A673 (cell line): ENCODE results near the gene GPR15LG. TPM values are rescaled to one million over a fixed set of nuclear protein-coding genes. Genes with fewer than 3 reads are reported as not detected.
"Not testable (repeated sequence)": the region's sequence is repeated elsewhere in the genome, so short reads cannot be mapped to it uniquely, and the experiment has no call there.

Experiments
- BruUV-seq: library from RNA; stranded (reverse); fragments of 400-500 nt; replicated peaks from 2 replicates; lab custom pipeline; 2021; lab: Mats Ljungman, UMichigan
- CTCF ChIA-PET: fragments of 300-600 bp; sonication (Branson Sonifier 250); formaldehyde crosslinking; loops from one replicate; lab custom pipeline; 2022; ENCODE audit warnings: antibody characterized with exemption; lab: Charles Lee
- POLR2A ChIA-PET: fragments of 300-600 bp; sonication (Branson Sonifier 250); formaldehyde crosslinking; loops from one replicate; lab custom pipeline; 2022; ENCODE audit warnings: antibody characterized with exemption; ENCODE audit not compliant: low non-redundant PET; lab: Charles Lee
- DNase-seq: peaks from one replicate; pipeline ENCODE4 v3.0.0-alpha.2; 2015; ENCODE audit warnings: low spot score
- H3K27ac ChIP-seq: fragments of 200-600 bp; sonication (generic); 2 replicates; pipeline ENCODE4 v1.5.1; 2016; ENCODE audit warnings: mixed run types, low read depth, mild to moderate bottlenecking, mixed read lengths, antibody characterized with exemption, low read length; ENCODE audit not compliant: poor library complexity, severe bottlenecking
- H3K27me3 ChIP-seq: fragments of 200-600 bp; sonication (generic); replicated peaks from 2 replicates; pipeline ENCODE4 v1.6.1; 2017; ENCODE audit warnings: mixed run types, low read depth, mild to moderate bottlenecking, mixed read lengths, antibody characterized with exemption, low read length; ENCODE audit not compliant: insufficient read depth, poor library complexity
- H3K36me3 ChIP-seq: fragments of 200-600 bp; sonication (generic); 2 replicates; pipeline ENCODE4 v1.6.1; 2016; ENCODE audit warnings: mixed run types, mild to moderate bottlenecking, mixed read lengths, antibody characterized with exemption, low read length; ENCODE audit not compliant: insufficient read depth, poor library complexity, severe bottlenecking
- H3K4me1 ChIP-seq: fragments of 200-600 bp; sonication (generic); 2 replicates; pipeline ENCODE4 v1.6.1; 2017; ENCODE audit warnings: mixed run types, mild to moderate bottlenecking, mixed read lengths, antibody characterized with exemption, low read length; ENCODE audit not compliant: insufficient read depth, poor library complexity, severe bottlenecking
- H3K4me3 ChIP-seq: fragments of 200-600 bp; sonication (generic); 2 replicates; pipeline ENCODE4 v1.5.1; 2016; ENCODE audit warnings: low read depth, mixed run types, mild to moderate bottlenecking, mixed read lengths, low read length; ENCODE audit not compliant: poor library complexity, severe bottlenecking
- H3K9me3 ChIP-seq: fragments of 200-600 bp; sonication (generic); 2 replicates; pipeline ENCODE4 v1.6.1; 2016; ENCODE audit warnings: mixed run types, low read depth, mild to moderate bottlenecking, mixed read lengths, antibody characterized with exemption, low read length; ENCODE audit not compliant: poor library complexity, severe bottlenecking
- CTCF ChIP-seq: fragments of 300-800, 200-600 bp; sonication (generic); conservative IDR thresholded peaks from 2 replicates; pipeline ENCODE4 v1.5.1; 2017; ENCODE audit warnings: low read depth, mild to moderate bottlenecking, antibody characterized with exemption, low read length, moderate library complexity, mixed read lengths
- EZH2 ChIP-seq: fragments of 200-600 bp; sonication (generic); IDR thresholded peaks from 2 replicates; pipeline ENCODE4 v1.6.1; 2017; ENCODE audit warnings: borderline replicate concordance, low read depth, mild to moderate bottlenecking, mixed read lengths, antibody characterized with exemption, low read length; ENCODE audit not compliant: poor library complexity, severe bottlenecking
- intact Hi-C: fragments of 100-400 bp; cut with micrococcal nuclease; formaldehyde crosslinking; loops from one replicate; pipeline ENCODE4 v1.10.0; 2022; ENCODE audit not compliant: unreplicated experiment
- total RNA-seq: library from RNA; stranded (reverse); gene quantifications from 2 replicates; pipeline ENCODE4 v1.2.3, GENCODE V29; 2021

GPR15LG gene
- total RNA-seq, 1 experiment from 2014 or later, result not detected

- no peaks in the 10 kb centered on the region for H3K9me3 ChIP-seq
- peaks cover 14% of the 10 kb centered on the region for H3K27me3 ChIP-seq
- POLR2A ChIA-PET, result no interaction called here
- intact Hi-C loops, result no loop called here
- no peaks in the 10 kb centered on the region for H3K36me3 ChIP-seq
- no peak for DNase-seq
- H3K4me3 ChIP-seq, result no peak overlapping the region
- no peaks in the 10 kb centered on the region for H3K4me1 ChIP-seq
- BruUV-seq, result no TSS peak
- CTCF ChIA-PET, result no interaction called here
- TF ChIP-seq EZH2 (no peak), CTCF (no peak)
- H3K27ac ChIP-seq, result no peak overlapping the region
These were observed 6.8 kb upstream of the GPR15LG start for GRCh38 chr10:84166620-84167288.

GRCh38 chr10:84167289-84167653 lies 6.3 kb upstream of the GPR15LG start:
- H3K4me3 ChIP-seq, H3K9me3 ChIP-seq, H3K27ac ChIP-seq, POLR2A ChIA-PET, intact Hi-C loops, H3K36me3 ChIP-seq, BruUV-seq, H3K4me1 ChIP-seq, CTCF ChIA-PET, DNase-seq: not testable (repeated sequence)
- peaks cover 14% of the 10 kb centered on the region for H3K27me3 ChIP-seq

GRCh38 chr10:84168382-84168781 lies 5.2 kb upstream of the GPR15LG start:
- POLR2A ChIA-PET, H3K27ac ChIP-seq, intact Hi-C loops, H3K4me1 ChIP-seq, H3K4me3 ChIP-seq, H3K9me3 ChIP-seq, H3K36me3 ChIP-seq, BruUV-seq, CTCF ChIA-PET, DNase-seq: not testable (repeated sequence)
- peaks cover 14% of the 10 kb centered on the region for H3K27me3 ChIP-seq

- H3K9me3 ChIP-seq, CTCF ChIA-PET, H3K4me1 ChIP-seq, H3K4me3 ChIP-seq, H3K27ac ChIP-seq, POLR2A ChIA-PET, intact Hi-C loops, BruUV-seq, H3K27me3 ChIP-seq, H3K36me3 ChIP-seq, DNase-seq: not testable (repeated sequence)
These were observed 2.4 kb upstream of the GPR15LG start for GRCh38 chr10:84171237-84171636.

- DNase-seq, H3K27ac ChIP-seq, H3K27me3 ChIP-seq, intact Hi-C loops, POLR2A ChIA-PET, BruUV-seq, H3K9me3 ChIP-seq, H3K4me1 ChIP-seq, H3K36me3 ChIP-seq, H3K4me3 ChIP-seq, CTCF ChIA-PET: not testable (repeated sequence)
These were observed 1.7 kb upstream of the GPR15LG start for GRCh38 chr10:84171700-84172466.
